ENCODE results near the gene PDPK1.
"Not testable (repeated sequence)": the region's sequence is repeated elsewhere in the genome, so short reads cannot be mapped to it uniquely, and the experiment has no call there.

Gene PDPK1

DNA sequence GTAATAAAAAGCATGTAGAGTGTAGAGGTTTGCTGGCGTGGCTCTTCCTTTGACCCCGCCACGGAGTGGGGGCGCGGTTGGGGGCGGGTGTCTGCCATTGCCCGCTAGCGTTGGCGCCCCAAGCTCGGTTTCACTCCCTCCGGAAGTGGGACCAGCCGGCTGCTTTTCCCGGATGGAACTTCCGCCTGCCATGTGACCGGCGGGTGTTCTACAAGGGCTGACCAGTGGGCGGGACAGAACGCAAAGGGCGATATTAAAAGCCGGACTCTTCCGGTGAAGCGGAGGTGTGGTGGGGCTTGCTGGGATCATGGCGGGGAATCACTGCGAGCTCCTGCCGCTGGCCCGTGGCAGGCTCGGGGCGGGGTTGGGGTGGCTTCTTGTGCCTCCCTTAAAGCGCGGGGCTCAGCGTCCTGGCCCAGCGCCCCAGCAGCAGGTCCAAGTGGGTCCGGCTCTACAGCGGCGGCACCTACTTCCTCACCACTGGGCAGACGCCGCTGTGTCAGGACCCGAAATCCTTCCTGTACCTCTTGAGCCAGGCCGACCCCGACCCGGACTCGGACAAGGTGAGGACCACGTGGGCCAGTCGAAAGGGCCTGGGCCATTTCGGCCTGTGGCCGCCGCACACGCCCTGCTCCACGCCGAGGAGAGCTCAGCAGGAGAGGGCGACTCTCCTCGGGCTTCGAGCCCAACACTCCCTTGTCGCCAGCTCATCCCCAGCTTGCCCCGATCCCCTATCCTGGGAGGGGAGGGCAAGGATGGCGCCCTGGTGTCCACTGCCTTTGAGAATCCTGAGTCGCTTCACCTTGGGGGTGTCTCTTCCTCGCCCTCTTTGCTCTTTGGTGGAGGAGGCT is 65.6 kb downstream of the PDPK1 start:
- TF ChIP-seq, protein P1, sequence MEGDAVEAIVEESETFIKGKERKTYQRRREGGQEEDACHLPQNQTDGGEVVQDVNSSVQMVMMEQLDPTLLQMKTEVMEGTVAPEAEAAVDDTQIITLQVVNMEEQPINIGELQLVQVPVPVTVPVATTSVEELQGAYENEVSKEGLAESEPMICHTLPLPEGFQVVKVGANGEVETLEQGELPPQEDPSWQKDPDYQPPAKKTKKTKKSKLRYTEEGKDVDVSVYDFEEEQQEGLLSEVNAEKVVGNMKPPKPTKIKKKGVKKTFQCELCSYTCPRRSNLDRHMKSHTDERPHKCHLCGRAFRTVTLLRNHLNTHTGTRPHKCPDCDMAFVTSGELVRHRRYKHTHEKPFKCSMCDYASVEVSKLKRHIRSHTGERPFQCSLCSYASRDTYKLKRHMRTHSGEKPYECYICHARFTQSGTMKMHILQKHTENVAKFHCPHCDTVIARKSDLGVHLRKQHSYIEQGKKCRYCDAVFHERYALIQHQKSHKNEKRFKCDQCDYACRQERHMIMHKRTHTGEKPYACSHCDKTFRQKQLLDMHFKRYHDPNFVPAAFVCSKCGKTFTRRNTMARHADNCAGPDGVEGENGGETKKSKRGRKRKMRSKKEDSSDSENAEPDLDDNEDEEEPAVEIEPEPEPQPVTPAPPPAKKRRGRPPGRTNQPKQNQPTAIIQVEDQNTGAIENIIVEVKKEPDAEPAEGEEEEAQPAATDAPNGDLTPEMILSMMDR (IDR thresholded peaks at IDR 0.05; ENCODE audit: borderline replicate concordance, insufficient read depth, low read depth, low read length), result no peak
- peak overlapping the region; percentile 99 for H3K4me3 ChIP-seq (ENCODE audit: low read depth, low read length)

DNA sequence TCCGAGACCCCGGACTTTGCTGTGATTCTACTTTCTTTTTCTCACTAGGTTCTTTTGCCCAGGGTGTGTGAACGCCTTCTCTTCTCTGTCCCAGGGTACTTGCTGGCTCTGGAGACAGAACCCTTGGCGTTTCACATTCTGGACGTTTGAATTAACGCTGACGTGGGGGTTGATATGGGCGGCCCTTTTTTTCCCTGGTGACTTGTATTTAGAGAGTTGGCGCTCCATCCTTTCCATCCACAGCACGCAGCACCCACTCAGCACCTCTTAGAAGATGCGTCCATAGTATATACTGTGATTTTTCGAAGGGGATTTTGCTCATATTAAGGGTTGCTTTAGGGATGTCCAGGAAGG is 66.2 kb downstream of the PDPK1 start:
- H3K4me3 ChIP-seq (ENCODE audit: low read depth, low read length), result peak overlapping the region; percentile 99

DNA sequence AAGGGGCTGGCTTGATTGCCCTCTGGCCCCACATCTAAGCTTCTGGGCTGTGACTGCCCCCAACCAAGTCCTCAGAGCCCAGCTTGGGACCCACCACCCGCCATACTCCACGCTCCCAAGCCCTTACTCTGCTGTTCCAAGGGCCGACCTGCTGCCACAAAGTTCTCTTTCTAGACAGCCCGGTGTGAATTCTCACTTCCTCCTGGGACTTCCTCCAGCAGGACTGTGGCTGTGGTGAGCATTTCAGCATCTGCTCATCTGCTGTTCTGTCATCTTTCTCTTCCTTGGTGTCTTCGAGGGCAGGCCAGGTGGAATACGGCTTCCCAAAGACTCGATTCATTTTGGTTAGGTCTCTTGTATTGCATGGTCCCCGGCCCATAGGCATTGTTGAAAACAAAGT is 69.0 kb downstream of the PDPK1 start:
- not testable (repeated sequence) for H3K4me3 ChIP-seq (ENCODE audit: low read depth, low read length)

DNA sequence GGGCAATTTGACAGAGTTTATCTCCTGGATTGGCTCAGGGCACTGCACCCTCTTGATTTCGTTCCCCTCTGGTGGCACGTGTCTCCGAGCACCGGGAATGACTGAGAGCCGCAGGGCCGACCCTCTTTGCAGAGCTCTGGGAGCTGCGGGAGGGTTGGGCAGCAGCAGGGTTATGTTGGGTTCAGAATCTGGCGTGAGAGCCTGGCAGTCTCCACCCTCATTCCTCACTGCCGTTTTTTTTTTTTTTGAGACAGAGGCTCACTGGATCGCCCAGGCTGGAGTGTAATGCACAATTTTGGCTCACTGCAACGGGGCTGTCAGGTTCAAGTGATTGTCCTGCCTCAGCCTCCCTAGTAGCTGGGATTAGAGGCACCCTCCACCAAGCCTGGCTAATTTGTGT is 71.5 kb downstream of the PDPK1 start:
- H3K4me3 ChIP-seq (ENCODE audit: low read depth, low read length), result not testable (repeated sequence)

DNA sequence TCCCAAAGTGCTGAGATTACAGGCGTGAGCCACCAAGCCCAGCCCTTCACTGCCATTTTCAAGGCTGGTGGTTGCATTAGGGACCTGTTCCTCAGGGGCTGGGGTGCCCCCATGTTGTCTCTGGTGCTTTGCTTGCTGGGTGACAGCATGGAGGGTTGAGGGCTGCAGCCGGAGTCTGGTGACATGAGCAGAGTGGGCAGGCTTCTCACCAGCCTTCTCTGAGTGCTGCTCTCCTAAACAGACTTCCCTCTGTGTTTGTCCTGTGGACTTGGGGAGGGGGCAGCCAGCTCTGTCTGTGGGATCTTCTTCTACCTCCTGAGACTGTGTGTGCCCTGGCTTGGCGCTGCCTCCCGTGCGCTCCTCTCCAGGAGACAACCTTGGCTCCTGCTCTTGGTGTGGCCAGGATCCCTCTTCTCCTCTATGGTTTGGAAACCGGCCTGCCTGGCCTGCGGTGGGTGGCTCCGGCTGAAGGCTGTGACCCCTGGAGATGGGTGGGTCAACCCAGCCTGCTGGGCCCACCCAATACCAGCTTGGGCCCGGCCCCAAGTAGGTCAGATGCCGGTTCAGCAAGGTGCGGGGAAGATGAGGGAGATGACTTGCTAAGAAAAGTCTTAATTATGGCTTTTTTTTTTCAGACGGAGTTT is 72.1 kb downstream of the PDPK1 start:
- TF ChIP-seq, protein P1 (IDR thresholded peaks at IDR 0.05; ENCODE audit: borderline replicate concordance, insufficient read depth, low read depth, low read length), result no peak
- H3K4me3 ChIP-seq (ENCODE audit: low read depth, low read length), result no peak overlapping the region

DNA sequence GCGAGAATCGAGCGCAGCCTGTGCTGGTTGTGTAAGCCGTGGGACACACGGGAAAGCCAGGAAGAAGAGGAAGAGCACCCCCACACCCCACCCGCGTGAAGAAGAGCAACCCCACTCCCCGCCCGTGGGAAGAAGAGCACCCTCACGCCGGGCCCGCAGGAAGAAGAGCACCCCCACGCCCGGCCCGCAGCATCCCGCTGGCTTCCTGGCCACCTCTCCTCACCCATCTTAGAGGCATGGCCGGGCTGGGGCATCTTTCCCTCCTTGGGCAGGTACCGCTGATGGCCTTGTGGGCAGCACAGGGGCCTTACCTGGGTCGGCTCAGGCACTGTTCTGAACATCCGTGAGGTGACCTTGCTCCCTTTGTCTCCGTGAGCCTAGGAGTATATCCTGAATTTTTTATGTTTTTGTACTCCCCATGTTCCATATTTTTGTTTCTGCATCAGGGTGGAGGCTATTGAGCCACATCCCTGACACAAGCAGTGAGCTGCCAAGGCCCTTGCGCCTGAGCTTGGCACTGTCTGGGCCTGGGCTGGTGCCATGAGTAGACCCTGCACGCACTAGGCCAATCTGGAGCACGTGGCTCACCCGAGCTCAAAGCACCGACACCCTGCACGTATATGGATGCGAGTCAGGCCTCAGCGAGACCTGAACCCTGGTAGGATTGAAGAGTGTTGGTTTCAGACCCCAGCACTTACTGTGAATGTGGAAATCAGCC is 73.1 kb downstream of the PDPK1 start:
- H3K4me3 ChIP-seq (ENCODE audit: low read depth, low read length), result no peak overlapping the region
- TF ChIP-seq, protein P1 (IDR thresholded peaks at IDR 0.05; ENCODE audit: borderline replicate concordance, insufficient read depth, low read depth, low read length), result no peak

DNA sequence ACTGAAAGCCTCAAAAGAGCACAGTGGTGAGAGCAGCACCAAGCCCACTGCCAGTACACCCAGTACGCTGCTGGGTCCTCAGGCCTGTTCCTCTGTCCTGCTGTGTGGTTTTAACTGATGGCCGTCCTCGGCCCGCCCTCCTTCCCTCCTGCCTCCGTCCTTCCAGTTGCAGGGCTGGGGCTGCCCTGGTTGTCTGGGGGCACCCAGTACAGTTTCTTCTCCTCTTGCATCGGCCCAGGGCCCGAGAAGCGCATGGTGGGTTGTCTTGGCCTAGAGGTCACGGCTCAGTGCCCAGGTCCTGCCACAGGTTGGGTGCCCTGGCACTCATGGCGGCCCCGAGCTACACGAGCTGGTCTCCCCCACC is 73.7 kb downstream of the PDPK1 start:
- no peak overlapping the region for H3K4me3 ChIP-seq (ENCODE audit: low read depth, low read length)
- TF ChIP-seq, protein P1 (IDR thresholded peaks at IDR 0.05; ENCODE audit: borderline replicate concordance, insufficient read depth, low read depth, low read length), result no peak

DNA sequence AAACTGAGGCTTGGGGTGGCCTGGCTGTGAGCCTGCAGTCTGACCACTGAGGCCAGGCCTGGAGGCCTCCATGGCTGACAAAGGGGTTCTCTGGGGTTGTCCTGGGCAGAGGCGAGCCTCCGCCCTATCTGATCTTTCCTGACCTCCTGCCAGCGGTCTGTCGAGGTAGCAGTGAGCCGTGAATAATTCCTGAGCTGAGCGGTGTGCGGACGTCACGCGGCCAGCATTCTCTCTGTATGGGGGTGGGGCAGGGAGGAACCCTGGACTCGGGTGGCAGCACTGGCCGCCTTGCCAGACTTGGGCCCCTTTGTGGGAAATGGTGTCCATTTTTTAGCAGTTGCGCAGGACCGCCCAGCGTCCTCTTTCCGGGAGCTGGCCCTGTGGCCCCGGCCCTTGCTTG is 74.1 kb downstream of the PDPK1 start:
- not testable (repeated sequence) for H3K4me3 ChIP-seq (ENCODE audit: low read depth, low read length)

DNA sequence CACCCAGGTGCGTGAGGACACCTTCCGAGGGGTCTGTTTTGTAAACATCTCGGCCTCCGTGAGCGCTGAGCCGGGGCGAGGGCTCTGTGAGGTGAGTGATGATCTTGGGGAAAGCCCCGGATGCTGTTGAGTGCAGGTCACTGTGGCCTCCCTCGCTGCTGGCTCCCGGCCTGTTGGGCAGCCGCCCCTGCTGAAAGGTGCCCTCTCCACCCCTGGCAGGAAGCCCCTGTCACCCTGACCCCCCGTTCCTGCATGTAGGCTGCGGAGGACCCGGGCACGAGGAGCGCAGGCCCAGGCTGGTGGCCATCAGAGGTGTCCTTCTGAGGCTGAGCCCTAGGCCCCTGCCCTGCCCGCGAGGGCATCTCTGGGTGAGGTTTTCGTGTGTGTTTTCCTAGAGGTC is 75.4 kb downstream of the PDPK1 start:
- H3K4me3 ChIP-seq (ENCODE audit: low read depth, low read length), result not testable (repeated sequence)
